Panc1 (cell line): ENCODE measurements around the gene PCCA. TPM values are rescaled to one million over a fixed set of nuclear protein-coding genes. Genes with fewer than 3 reads are reported as not detected.
"Not testable (repeated sequence)": the region's sequence is repeated elsewhere in the genome, so short reads cannot be mapped to it uniquely, and the experiment has no call there.

Source experiments
- ATAC-seq: fragments of 200-7000 bp; cut with Tn5 transposase; 2 replicates; pipeline ENCODE4 v1.9.1; 2020; ENCODE audit warnings: mild to moderate bottlenecking, moderate library complexity
- BruUV-seq: library from RNA; stranded (reverse); fragments of 400-500 nt; replicated peaks from 2 replicates; lab custom pipeline; 2021; lab: Mats Ljungman, UMichigan
- CTCF ChIA-PET: fragments of 300-600 bp; sonication (Branson Sonifier 250); formaldehyde crosslinking; loops from one replicate; lab custom pipeline; 2022; ENCODE audit warnings: antibody characterized with exemption; lab: Charles Lee
- POLR2A ChIA-PET: fragments of 300-600 bp; sonication (Branson Sonifier 250); formaldehyde crosslinking; loops from one replicate; lab custom pipeline; 2022; ENCODE audit warnings: antibody characterized with exemption; lab: Charles Lee
- DNase-seq: peaks from one replicate; pipeline ENCODE4 v3.0.0-alpha.2; 2010; ENCODE audit warnings: low read depth, low spot score
- H3K27ac ChIP-seq: 2 replicates; pipeline ENCODE4 v1.5.1; 2011; ENCODE audit warnings: mild to moderate bottlenecking, low read length, inconsistent platforms
- H3K27me3 ChIP-seq: fragments of 200-500 bp; sonication (Bioruptor generic); 2 replicates; pipeline ENCODE4 v1.6.0; 2014; ENCODE audit warnings: low read length, inconsistent platforms; ENCODE audit not compliant: control insufficient read depth, insufficient read depth
- H3K36me3 ChIP-seq: fragments of 200-500 bp; sonication (Bioruptor generic); 2 replicates; pipeline ENCODE4 v1.5.1; 2014; ENCODE audit warnings: inconsistent platforms, mild to moderate bottlenecking, low read length, moderate library complexity; ENCODE audit not compliant: control insufficient read depth, insufficient read depth
- H3K4me1 ChIP-seq: 2 replicates; pipeline ENCODE4 v1.5.1; 2011; ENCODE audit warnings: inconsistent platforms, mild to moderate bottlenecking, low read length, moderate library complexity; ENCODE audit not compliant: control insufficient read depth, insufficient read depth
- H3K4me3 ChIP-seq, 2 experiments: 2 replicates each; pipeline ENCODE4 v1.5.1; 2011 to 2012; ENCODE audit warnings: low read depth in 2 of 2, low read length in 2 of 2, mild to moderate bottlenecking in 2 of 2, inconsistent platforms in 1 of 2, moderate library complexity in 1 of 2
- H3K9me3 ChIP-seq: fragments of 200-500 bp; sonication (Bioruptor generic); 2 replicates; pipeline ENCODE4 v1.5.1; 2014; ENCODE audit warnings: low read depth, mild to moderate bottlenecking, inconsistent platforms, low read length, moderate library complexity; ENCODE audit not compliant: control insufficient read depth, insufficient read depth
- SIN3A ChIP-seq: IDR thresholded peaks from 2 replicates; pipeline ENCODE4 v1.6.1; 2012; ENCODE audit warnings: low read depth, mild to moderate bottlenecking, low read length, moderate library complexity, borderline replicate concordance; ENCODE audit not compliant: insufficient read depth
- TCF7L2 ChIP-seq: IDR thresholded peaks from 2 replicates; pipeline ENCODE4 v1.6.1; 2011; ENCODE audit warnings: mild to moderate bottlenecking, low read depth, low read length, inconsistent platforms
- in situ Hi-C: cut with HindIII; loops from 2 replicates; pipeline ENCODE4 v1.10.0; 2016; ENCODE audit warnings: low sequenced_read_pairs, low pct_unique_long_range_greater_than_20kb
- intact Hi-C: fragments of 100-400 bp; cut with micrococcal nuclease; formaldehyde crosslinking; loops from one replicate; pipeline ENCODE4 v1.10.0; 2022; ENCODE audit not compliant: unreplicated experiment
- total RNA-seq: library from RNA; stranded (reverse); gene quantifications from one replicate; pipeline ENCODE4 v1.2.1, GENCODE V29; 2021; ENCODE audit not compliant: unreplicated experiment
- TF ChIP-seq, protein P1 (sequence below), 2 experiments: IDR thresholded peaks; 2 replicates each; pipeline ENCODE4 v1.6.1; 2011 to 2012; ENCODE audit warnings: low read depth in 2 of 2, control low read depth in 1 of 2, low read length in 1 of 2, mild to moderate bottlenecking in 1 of 2, moderate library complexity in 1 of 2; ENCODE audit not compliant: insufficient read depth in 1 of 2
- TF ChIP-seq, protein P2 (sequence below): fragments of 450-650 bp; IDR thresholded peaks from 2 replicates; pipeline ENCODE4 v1.5.1; 2017; ENCODE audit warnings: mild to moderate bottlenecking

Gene PCCA
- total RNA-seq, 1 experiment from 2014 or later, result 14.7 TPM

DNA sequence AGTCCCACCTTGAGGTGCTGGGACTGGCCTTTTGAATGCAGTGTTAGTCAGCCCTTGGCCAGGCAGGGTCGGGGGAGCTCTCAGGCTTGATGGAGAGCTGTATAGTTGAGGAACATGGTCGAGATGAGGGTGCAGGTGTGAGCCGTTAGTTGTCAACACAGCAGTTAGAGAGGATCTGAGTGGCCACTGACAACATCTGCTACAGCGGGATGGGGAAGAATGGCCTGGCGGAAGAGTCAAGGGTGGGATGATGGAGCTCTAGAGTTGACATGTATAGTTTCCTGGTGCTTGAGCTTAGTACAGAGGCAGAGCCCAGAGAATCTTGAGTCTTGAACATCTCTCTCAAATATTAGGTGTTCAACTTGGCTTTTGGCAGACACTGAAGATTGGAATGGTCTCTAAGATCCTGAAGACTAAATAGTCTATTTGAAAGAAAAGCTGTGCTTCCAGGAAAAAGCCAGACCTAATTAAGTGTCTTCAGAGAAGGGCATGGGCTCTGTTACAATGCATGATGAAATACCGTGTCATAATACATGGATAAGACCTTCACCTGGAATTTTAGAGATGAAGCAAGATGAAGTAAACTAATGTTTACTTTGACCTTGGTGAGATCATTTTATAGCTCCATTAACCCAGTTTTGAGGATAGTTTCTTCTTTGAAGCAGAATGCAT is 9.7 kb downstream of the PCCA start:
- no peak for DNase-seq
- Histone ChIP-seq H3K27ac (peak overlapping the region; percentile 60; the same call in 1 of the 2 replicates), H3K4me3 (no peak overlapping the region), H3K36me3 (no peaks in the 10 kb centered on the region), H3K9me3 (no peaks in the 10 kb centered on the region), H3K4me1 (peaks cover 14% of the 10 kb centered on the region), H3K27me3 (no peaks in the 10 kb centered on the region)
- CTCF ChIA-PET, result no interaction called here
- POLR2A ChIA-PET, result interaction anchor here (0.8 kb wide), 1 partner anchor 9 kb away, joined by 3 read pairs; no protein-coding TSS in a partner anchor
- intact Hi-C loops, result no loop called here
- in situ Hi-C loops, result no loop called here
- no TSS peak for BruUV-seq
- no peak; the same call in 1 of the 2 replicates for ATAC-seq
- TF ChIP-seq, protein P1, sequence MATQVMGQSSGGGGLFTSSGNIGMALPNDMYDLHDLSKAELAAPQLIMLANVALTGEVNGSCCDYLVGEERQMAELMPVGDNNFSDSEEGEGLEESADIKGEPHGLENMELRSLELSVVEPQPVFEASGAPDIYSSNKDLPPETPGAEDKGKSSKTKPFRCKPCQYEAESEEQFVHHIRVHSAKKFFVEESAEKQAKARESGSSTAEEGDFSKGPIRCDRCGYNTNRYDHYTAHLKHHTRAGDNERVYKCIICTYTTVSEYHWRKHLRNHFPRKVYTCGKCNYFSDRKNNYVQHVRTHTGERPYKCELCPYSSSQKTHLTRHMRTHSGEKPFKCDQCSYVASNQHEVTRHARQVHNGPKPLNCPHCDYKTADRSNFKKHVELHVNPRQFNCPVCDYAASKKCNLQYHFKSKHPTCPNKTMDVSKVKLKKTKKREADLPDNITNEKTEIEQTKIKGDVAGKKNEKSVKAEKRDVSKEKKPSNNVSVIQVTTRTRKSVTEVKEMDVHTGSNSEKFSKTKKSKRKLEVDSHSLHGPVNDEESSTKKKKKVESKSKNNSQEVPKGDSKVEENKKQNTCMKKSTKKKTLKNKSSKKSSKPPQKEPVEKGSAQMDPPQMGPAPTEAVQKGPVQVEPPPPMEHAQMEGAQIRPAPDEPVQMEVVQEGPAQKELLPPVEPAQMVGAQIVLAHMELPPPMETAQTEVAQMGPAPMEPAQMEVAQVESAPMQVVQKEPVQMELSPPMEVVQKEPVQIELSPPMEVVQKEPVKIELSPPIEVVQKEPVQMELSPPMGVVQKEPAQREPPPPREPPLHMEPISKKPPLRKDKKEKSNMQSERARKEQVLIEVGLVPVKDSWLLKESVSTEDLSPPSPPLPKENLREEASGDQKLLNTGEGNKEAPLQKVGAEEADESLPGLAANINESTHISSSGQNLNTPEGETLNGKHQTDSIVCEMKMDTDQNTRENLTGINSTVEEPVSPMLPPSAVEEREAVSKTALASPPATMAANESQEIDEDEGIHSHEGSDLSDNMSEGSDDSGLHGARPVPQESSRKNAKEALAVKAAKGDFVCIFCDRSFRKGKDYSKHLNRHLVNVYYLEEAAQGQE (IDR thresholded peaks at IDR 0.05; ENCODE audit: insufficient read depth in 1 of 2, low read depth in 2 of 2, low read length in 1 of 2), result no peak
- TF ChIP-seq TCF7L2, result 0 out of 2 replicates have a peak, but pooled peaks have one; percentile 34

DNA sequence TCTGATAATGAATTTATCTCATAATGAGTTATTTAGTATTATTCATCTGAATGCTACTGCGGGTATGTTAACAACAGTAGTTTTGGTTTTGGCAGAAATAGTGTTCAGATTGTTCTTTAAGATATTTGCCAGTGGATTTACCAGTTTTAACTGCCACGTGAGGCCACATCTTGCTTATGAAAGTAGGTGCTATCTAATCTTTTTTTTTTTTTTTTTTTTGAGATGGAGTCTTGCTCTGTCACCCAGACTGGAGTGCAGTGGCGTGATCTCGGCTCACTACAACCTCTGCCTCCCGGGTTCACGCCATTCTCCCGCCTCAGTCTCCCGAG is 10.2 kb downstream of the PCCA start:
- Histone ChIP-seq H3K4me1 (peaks cover 14% of the 10 kb centered on the region), H3K27ac (peak overlapping the region; percentile 60; the same call in 1 of the 2 replicates)
- DNase-seq, H3K4me3 ChIP-seq, H3K27me3 ChIP-seq, CTCF ChIA-PET, H3K36me3 ChIP-seq, intact Hi-C loops, BruUV-seq, H3K9me3 ChIP-seq, in situ Hi-C loops, ATAC-seq: not testable (repeated sequence)
- POLR2A ChIA-PET, result interaction anchor here (0.6 to 0.8 kb wide), 2 partner anchors 9 to 120 kb away, joined by 3 read pairs; no protein-coding TSS in a partner anchor

DNA sequence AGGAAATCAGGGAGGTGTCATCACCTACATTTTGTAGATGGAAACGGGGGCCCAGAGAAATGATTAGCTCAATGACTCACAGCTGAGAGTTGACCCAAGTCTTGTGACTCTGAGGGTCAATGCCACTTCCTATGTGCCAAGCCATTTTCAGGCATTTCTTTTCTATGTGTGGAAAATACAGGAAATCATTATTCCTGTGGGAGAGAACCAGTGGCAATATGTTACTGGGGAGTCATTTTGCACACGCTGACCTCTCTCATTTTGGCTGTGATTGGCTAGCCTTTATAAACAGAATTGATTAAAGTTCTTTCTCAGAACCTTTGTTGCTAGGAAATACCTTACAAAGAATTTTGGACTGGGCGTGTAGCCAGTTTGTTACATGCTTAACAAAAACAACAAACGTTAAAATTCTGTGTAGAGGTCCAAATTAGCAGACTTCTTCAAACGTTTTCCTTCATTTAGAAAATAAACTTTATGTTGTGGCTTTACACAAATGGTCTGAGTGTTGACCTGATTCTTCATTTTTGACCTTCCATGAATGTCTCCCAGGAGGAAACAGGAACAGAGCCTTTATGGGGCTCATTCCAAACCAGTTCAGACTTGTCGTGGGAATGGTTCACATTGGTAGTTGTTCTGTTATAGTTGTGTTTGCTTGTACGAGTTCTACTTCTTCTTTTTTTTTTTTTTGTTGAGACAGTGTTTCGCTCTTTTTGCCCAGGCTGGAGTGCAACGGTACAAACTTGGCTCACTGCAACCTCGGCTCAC is 11.4 kb downstream of the PCCA start:
- H3K4me1 ChIP-seq, result peaks cover 14% of the 10 kb centered on the region
- in situ Hi-C loops (no loop called here), intact Hi-C loops (no loop called here)
- H3K36me3 ChIP-seq, result no peaks in the 10 kb centered on the region
- BruUV-seq, result no TSS peak
- TF ChIP-seq, protein P1 (IDR thresholded peaks at IDR 0.05; ENCODE audit: insufficient read depth in 1 of 2, low read depth in 2 of 2, low read length in 1 of 2), result no peak
- TF ChIP-seq TCF7L2 (no peak), SIN3A (no peak)
- TF ChIP-seq, protein P2, sequence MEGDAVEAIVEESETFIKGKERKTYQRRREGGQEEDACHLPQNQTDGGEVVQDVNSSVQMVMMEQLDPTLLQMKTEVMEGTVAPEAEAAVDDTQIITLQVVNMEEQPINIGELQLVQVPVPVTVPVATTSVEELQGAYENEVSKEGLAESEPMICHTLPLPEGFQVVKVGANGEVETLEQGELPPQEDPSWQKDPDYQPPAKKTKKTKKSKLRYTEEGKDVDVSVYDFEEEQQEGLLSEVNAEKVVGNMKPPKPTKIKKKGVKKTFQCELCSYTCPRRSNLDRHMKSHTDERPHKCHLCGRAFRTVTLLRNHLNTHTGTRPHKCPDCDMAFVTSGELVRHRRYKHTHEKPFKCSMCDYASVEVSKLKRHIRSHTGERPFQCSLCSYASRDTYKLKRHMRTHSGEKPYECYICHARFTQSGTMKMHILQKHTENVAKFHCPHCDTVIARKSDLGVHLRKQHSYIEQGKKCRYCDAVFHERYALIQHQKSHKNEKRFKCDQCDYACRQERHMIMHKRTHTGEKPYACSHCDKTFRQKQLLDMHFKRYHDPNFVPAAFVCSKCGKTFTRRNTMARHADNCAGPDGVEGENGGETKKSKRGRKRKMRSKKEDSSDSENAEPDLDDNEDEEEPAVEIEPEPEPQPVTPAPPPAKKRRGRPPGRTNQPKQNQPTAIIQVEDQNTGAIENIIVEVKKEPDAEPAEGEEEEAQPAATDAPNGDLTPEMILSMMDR, result no peak
- peak overlapping the region; percentile 64 for H3K27ac ChIP-seq
- ATAC-seq, result 0 out of 2 replicates have a peak, but pooled peaks have one; percentile 12
- ChIA-PET POLR2A (no interaction called here), CTCF (no interaction called here)
- DNase-seq, result no peak
- H3K9me3 ChIP-seq, result no peaks in the 10 kb centered on the region
- no peaks in the 10 kb centered on the region for H3K27me3 ChIP-seq
- H3K4me3 ChIP-seq, result no peak overlapping the region
